ENCODE measurements around the gene FAM98C. TPM values are rescaled to one million over a fixed set of nuclear protein-coding genes. Genes with fewer than 3 reads are reported as not detected.

FAM98C gene
- total RNA-seq, 1 donor from 2014 or later = 11.5 TPM

DNA sequence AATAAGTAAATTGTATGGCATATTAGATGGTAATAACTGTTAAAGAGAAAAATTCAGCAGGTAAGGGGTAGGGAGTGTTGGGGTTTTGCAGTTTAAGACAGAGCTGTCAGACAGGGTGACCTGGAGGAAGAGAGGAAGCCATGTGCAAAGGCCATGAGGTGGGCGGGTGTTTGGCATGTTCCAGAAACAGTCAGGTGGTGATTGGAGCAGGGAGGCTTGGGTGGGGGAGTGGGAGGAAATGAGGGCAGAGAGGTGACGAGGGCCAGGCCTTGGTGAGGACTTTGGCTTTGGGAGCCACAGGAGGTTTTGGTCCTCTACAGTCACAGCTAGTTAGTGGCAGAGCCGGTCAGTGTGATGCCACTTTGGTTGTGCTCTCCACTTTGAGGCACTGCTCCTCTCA lies 50.7 kb downstream of the FAM98C start:
- Histone ChIP-seq H3K27ac (replicated peaks) (no peak overlapping the region), H3K27me3 (ENCODE audit: low read depth) (peaks cover 4% of the 10 kb centered on the region), H3K4me3 (no peak overlapping the region), H3K4me1 (no peaks in the 10 kb centered on the region), H3K9me3 (replicated peaks) (no peaks in the 10 kb centered on the region), H3K36me3 (no peaks in the 10 kb centered on the region)
- DNase-seq = no peak
- intact Hi-C loops (cut with micrococcal nuclease) = no loop called here
- no peak for TF ChIP-seq CTCF (IDR thresholded peaks at IDR 0.05; ENCODE audit: borderline replicate concordance)

DNA sequence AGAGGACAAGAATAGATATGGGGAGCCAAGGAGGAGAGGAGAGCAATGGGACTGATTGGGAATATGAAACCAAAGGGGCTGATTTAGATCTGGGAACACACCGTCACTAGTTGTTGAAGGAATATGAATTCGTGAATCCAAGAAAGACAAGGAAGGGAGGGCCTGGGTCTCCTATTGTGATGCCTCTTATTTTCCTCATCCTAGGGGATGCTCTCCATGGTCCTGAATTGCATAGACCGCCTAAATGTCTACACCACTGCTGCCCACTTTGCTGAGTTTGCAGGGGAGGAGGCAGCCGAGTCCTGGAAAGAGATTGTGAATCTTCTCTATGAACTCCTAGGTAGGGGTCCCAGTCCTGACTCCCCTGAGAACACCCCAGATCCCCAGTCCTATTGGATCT lies 52.1 kb downstream of the FAM98C start:
- Histone ChIP-seq H3K4me3 (no peak overlapping the region), H3K9me3 (replicated peaks) (no peaks in the 10 kb centered on the region), H3K4me1 (no peaks in the 10 kb centered on the region), H3K36me3 (no peaks in the 10 kb centered on the region), H3K27ac (replicated peaks) (no peak overlapping the region), H3K27me3 (ENCODE audit: low read depth) (peaks cover 17% of the 10 kb centered on the region)
- TF ChIP-seq CTCF (IDR thresholded peaks at IDR 0.05; ENCODE audit: borderline replicate concordance) = no peak
- no peak for DNase-seq
- intact Hi-C loops (cut with micrococcal nuclease) = no loop called here

GRCh38 chr19:38457202-38457601 lies 54.3 kb downstream of the FAM98C start:
- no peak overlapping the region for H3K27ac ChIP-seq (replicated peaks)
- peaks cover 36% of the 10 kb centered on the region for H3K27me3 ChIP-seq (ENCODE audit: low read depth)
- no peak for DNase-seq
- intact Hi-C loops (cut with micrococcal nuclease) = no loop called here
- H3K4me3 ChIP-seq = no peak overlapping the region
- no peaks in the 10 kb centered on the region for H3K9me3 ChIP-seq (replicated peaks)
- no peak for TF ChIP-seq CTCF (IDR thresholded peaks at IDR 0.05; ENCODE audit: borderline replicate concordance)
- H3K36me3 ChIP-seq = no peaks in the 10 kb centered on the region
- no peaks in the 10 kb centered on the region for H3K4me1 ChIP-seq

DNA sequence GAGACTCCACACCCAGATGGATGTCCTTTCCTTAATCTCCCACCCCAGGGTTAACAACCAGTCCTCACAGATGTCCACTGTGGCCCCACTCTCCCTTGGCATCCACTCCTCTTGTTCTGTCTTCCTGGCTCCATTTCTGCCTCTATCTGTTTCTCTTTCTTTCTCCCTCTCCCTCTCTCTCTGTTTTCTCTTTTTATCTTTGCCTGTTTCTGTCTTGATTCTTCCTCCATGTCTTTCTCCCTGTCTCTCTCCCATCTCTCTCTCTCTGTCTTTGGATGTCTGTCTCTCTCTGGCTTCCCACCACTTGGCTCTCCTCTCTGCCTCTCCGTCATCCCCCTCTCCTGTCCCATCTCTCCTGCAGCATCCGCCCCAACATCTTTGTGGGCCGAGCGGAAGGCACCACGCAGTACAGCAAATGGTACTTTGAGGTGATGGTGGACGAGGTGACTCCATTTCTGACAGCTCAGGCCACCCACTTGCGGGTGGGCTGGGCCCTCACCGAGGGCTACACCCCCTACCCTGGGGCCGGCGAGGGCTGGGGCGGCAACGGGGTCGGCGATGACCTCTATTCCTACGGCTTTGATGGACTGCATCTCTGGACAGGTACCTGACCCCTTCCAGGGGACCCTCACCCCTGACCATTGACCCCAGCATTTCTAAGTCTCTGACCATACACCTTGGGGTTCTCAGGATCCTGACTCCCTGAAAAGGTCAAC lies 55.0 kb downstream of the FAM98C start:
- no peak for TF ChIP-seq CTCF (IDR thresholded peaks at IDR 0.05; ENCODE audit: borderline replicate concordance)
- H3K27me3 ChIP-seq (ENCODE audit: low read depth) = peaks cover 40% of the 10 kb centered on the region
- no peaks in the 10 kb centered on the region for H3K9me3 ChIP-seq (replicated peaks)
- H3K4me1 ChIP-seq = no peaks in the 10 kb centered on the region
- H3K36me3 ChIP-seq = no peaks in the 10 kb centered on the region
- intact Hi-C loops (cut with micrococcal nuclease) = no loop called here
- H3K4me3 ChIP-seq = no peak overlapping the region
- no peak for DNase-seq
- no peak overlapping the region for H3K27ac ChIP-seq (replicated peaks)

Other genes with a start within 250 kb of the FAM98C start
- 0.49 TPM for gene DPF1, start 178.9 kb upstream of the FAM98C start, total RNA-seq
- gene PPP1R14A, start 146.7 kb upstream of the FAM98C start, total RNA-seq = 33.3 TPM
- gene SPINT2, start 138.5 kb upstream of the FAM98C start, total RNA-seq = 6.8 TPM
- gene C19orf33, start 98.8 kb upstream of the FAM98C start, total RNA-seq = 1.6 TPM
- 33.0 TPM for gene YIF1B, start 87.1 kb upstream of the FAM98C start, total RNA-seq
- gene KCNK6, start 83.2 kb upstream of the FAM98C start, total RNA-seq = 4.2 TPM
- 1.4 TPM for gene CATSPERG, start 67.3 kb upstream of the FAM98C start, total RNA-seq
- 349 TPM for gene PSMD8, start 28.5 kb upstream of the FAM98C start, total RNA-seq
- gene GGN, start 15.1 kb upstream of the FAM98C start, total RNA-seq = not detected
- 0.71 TPM for gene SPRED3, start 14.4 kb upstream of the FAM98C start, total RNA-seq
- gene RASGRP4, start 23.1 kb downstream of the FAM98C start, total RNA-seq = 1.5 TPM
- 0.74 TPM for gene RYR1, start 30.6 kb downstream of the FAM98C start, total RNA-seq
- 1.6 TPM for gene MAP4K1, start 214.9 kb downstream of the FAM98C start, total RNA-seq
- gene EIF3K, start 216.1 kb downstream of the FAM98C start, total RNA-seq = 598 TPM
- 111 TPM for gene ACTN4, start 244.6 kb downstream of the FAM98C start, total RNA-seq